Measurements from ENCODE around the gene LRRC49. TPM values are rescaled to one million over a fixed set of nuclear protein-coding genes. Genes with fewer than 3 reads are reported as not detected.

LRRC49 gene
- total RNA-seq, 4 donors from 2014 or later: 3.3 to 12.6 (median 3.6) TPM

DNA sequence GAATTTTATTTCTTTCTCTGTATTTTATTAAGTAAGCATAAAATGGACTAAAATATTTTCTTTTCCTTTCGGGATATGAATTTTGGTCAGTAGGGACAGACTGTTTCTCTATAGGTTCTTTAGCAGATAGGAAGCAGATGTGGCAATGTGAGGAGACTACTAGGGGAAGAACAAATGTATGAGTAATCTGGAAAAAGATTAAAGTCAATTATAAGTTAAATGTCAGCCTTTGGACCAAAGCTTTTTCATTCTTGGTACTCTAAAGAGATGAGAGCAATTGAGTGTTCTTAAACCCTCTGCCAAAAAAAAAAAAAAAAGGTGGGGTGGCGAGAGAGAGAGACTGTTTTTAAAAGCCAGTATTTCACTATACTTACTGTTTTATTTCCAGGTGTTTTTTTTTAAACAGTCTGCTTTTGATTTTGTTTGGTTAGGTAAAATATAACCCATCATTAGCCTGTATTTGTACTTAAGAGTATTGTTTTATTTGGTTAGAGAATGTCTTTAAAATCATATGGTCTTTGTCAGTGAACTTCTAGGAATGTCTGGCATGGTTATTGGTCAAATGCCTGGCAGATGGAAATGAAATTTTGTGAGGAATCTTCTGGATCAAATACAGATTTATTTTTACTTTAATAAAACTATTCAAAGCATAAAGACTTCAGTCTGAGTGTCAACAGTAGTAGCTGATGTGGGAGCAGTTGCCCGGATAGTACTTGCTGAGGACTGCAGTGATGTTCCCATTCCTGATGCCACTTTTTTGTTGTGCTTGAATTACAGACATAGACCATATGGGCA is 63.8 kb downstream of the LRRC49 start:
- no peaks in the 10 kb centered on the region for H3K27me3 ChIP-seq
- H3K4me3 ChIP-seq: no peak overlapping the region
- no peak for DNase-seq (ENCODE audit: low spot score in 2 of 2)
- whole genome bisulfite sequencing: 57% methylated on average over 3 of the region's 3 CpGs
- no peak overlapping the region for H3K27ac ChIP-seq
- H3K36me3 ChIP-seq: no peaks in the 10 kb centered on the region
- H3K4me1 ChIP-seq: no peaks in the 10 kb centered on the region
- TF ChIP-seq POLR2AphosphoS5 (IDR thresholded peaks at IDR 0.05): no peak
- TF ChIP-seq, protein P1, sequence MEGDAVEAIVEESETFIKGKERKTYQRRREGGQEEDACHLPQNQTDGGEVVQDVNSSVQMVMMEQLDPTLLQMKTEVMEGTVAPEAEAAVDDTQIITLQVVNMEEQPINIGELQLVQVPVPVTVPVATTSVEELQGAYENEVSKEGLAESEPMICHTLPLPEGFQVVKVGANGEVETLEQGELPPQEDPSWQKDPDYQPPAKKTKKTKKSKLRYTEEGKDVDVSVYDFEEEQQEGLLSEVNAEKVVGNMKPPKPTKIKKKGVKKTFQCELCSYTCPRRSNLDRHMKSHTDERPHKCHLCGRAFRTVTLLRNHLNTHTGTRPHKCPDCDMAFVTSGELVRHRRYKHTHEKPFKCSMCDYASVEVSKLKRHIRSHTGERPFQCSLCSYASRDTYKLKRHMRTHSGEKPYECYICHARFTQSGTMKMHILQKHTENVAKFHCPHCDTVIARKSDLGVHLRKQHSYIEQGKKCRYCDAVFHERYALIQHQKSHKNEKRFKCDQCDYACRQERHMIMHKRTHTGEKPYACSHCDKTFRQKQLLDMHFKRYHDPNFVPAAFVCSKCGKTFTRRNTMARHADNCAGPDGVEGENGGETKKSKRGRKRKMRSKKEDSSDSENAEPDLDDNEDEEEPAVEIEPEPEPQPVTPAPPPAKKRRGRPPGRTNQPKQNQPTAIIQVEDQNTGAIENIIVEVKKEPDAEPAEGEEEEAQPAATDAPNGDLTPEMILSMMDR (IDR thresholded peaks at IDR 0.05): no peak
- TF ChIP-seq POLR2A (IDR thresholded peaks at IDR 0.05): no peak
- peaks cover 1% of the 10 kb centered on the region for H3K9me3 ChIP-seq

DNA sequence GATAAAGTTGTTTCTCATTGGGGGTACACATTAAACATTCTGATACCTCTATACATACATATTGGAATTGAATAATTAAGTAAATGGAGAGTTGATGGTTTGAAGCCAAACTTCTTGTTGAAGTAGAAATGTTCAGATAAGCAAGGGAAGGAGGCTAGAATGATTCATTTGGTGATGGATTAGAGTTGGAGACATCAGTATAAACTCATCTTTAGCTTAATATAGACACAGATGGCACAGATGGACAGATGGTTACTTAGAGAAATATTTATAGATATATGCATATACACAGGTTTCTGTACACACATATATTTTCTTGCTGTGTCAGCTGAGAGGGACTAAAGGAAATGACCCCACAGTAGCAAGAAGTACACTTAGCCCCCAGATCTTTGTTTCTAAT is 69.5 kb downstream of the LRRC49 start:
- H3K4me3 ChIP-seq: no peak overlapping the region
- DNase-seq (ENCODE audit: low spot score in 2 of 2): no peak
- TF ChIP-seq POLR2A (IDR thresholded peaks at IDR 0.05): no peak
- TF ChIP-seq, protein P1 (IDR thresholded peaks at IDR 0.05): no peak
- TF ChIP-seq POLR2AphosphoS5 (IDR thresholded peaks at IDR 0.05): no peak
- no peak for TF ChIP-seq EP300 (IDR thresholded peaks at IDR 0.05)
- no peak overlapping the region for H3K27ac ChIP-seq
- H3K4me1 ChIP-seq: no peaks in the 10 kb centered on the region
- peaks cover 3% of the 10 kb centered on the region for H3K9me3 ChIP-seq
- no peaks in the 10 kb centered on the region for H3K36me3 ChIP-seq
- H3K27me3 ChIP-seq: no peaks in the 10 kb centered on the region

DNA sequence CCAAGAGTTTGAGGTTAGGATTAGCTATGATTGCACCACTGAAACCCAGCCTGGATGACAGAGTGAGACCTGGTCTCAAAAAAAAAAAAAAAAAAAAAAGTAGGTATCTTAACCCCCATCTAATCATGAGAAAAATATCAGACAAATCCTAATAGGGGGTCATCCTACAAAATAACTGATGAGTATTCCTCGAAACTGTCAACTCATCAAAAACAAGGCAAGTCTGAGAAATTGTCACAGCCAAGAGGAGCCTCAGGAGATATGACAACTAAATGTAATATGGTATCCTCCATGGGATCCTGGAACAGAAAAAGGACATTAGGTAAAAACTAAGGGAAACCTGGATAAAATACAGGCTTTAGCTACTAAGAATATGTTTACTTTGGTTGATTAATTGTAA is 70.6 kb downstream of the LRRC49 start:
- 94% methylated on average over 1 of the region's 1 CpG for WGBS
- Histone ChIP-seq H3K36me3 (no peaks in the 10 kb centered on the region), H3K9me3 (peaks cover 3% of the 10 kb centered on the region), H3K4me3 (no peak overlapping the region), H3K27me3 (no peaks in the 10 kb centered on the region), H3K4me1 (no peaks in the 10 kb centered on the region), H3K27ac (no peak overlapping the region)
- no peak for TF ChIP-seq EP300 (IDR thresholded peaks at IDR 0.05)
- TF ChIP-seq, protein P1 (IDR thresholded peaks at IDR 0.05): no peak
- TF ChIP-seq POLR2AphosphoS5 (IDR thresholded peaks at IDR 0.05): no peak
- TF ChIP-seq POLR2A (IDR thresholded peaks at IDR 0.05): no peak
- no peak for DNase-seq (ENCODE audit: low spot score in 2 of 2)

- WGBS: 87% methylated on average over 5 of the region's 5 CpGs
- H3K27ac ChIP-seq: no peak overlapping the region
- H3K36me3 ChIP-seq: no peaks in the 10 kb centered on the region
- TF ChIP-seq, protein P1 (IDR thresholded peaks at IDR 0.05): no peak
- no peak overlapping the region for H3K4me3 ChIP-seq
- no peak for DNase-seq (ENCODE audit: low spot score in 2 of 2)
- no peaks in the 10 kb centered on the region for H3K27me3 ChIP-seq
- peaks cover 3% of the 10 kb centered on the region for H3K9me3 ChIP-seq
- H3K4me1 ChIP-seq: no peaks in the 10 kb centered on the region
Observed at GRCh38 chr15:70964058-70964457, 71.4 kb downstream of the LRRC49 start.

- no peaks in the 10 kb centered on the region for H3K27me3 ChIP-seq
- H3K36me3 ChIP-seq: no peaks in the 10 kb centered on the region
- DNase-seq (ENCODE audit: low spot score in 2 of 2): no peak
- H3K9me3 ChIP-seq: peaks cover 3% of the 10 kb centered on the region
- H3K27ac ChIP-seq: no peak overlapping the region
- TF ChIP-seq POLR2AphosphoS5 (IDR thresholded peaks at IDR 0.05) (no peak), EP300 (IDR thresholded peaks at IDR 0.05) (no peak), POLR2A (IDR thresholded peaks at IDR 0.05) (no peak)
- TF ChIP-seq, protein P1 (IDR thresholded peaks at IDR 0.05): no peak
- 83% methylated on average over 1 of the region's 1 CpG for WGBS
- H3K4me3 ChIP-seq: no peak overlapping the region
- no peaks in the 10 kb centered on the region for H3K4me1 ChIP-seq
Observed at GRCh38 chr15:70964686-70965085, 72.1 kb downstream of the LRRC49 start.
